ENCODE measurements around the gene COL4A3. TPM values are rescaled to one million over a fixed set of nuclear protein-coding genes. Genes with fewer than 3 reads are reported as not detected.

Gene COL4A3
- total RNA-seq, 1 donor from 2014 or later: 0.26 TPM

DNA sequence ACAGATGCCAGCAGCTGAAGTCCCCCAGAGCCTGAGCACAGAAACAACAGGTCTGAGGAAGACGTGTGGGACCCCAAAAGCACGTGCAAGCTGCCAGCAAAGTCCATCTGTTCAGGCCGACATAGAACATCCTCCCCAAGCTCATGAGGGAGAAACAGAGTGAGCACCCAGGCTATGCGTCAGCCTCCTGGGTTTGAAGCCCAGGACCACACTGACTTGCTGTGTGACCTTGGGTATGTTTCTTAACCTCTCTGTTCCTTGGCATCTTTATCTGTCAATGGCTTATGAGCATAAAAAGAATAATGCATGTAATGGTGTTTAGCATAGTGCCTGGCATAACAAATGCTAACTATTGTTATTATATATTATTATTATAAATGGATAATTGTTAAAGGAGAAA lies 40.7 kb upstream of the COL4A3 start:
- Histone ChIP-seq H3K27me3 (ENCODE audit: control insufficient read depth, insufficient read depth, low read length) (no peaks in the 10 kb centered on the region), H3K36me3 (ENCODE audit: control insufficient read depth, insufficient read depth, low read length) (no peaks in the 10 kb centered on the region), H3K4me3 (ENCODE audit: low read depth, low read length) (no peak overlapping the region)
- DNase-seq (ENCODE audit: low read depth): no peak
- TF ChIP-seq, protein P1, sequence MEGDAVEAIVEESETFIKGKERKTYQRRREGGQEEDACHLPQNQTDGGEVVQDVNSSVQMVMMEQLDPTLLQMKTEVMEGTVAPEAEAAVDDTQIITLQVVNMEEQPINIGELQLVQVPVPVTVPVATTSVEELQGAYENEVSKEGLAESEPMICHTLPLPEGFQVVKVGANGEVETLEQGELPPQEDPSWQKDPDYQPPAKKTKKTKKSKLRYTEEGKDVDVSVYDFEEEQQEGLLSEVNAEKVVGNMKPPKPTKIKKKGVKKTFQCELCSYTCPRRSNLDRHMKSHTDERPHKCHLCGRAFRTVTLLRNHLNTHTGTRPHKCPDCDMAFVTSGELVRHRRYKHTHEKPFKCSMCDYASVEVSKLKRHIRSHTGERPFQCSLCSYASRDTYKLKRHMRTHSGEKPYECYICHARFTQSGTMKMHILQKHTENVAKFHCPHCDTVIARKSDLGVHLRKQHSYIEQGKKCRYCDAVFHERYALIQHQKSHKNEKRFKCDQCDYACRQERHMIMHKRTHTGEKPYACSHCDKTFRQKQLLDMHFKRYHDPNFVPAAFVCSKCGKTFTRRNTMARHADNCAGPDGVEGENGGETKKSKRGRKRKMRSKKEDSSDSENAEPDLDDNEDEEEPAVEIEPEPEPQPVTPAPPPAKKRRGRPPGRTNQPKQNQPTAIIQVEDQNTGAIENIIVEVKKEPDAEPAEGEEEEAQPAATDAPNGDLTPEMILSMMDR (IDR thresholded peaks at IDR 0.05; ENCODE audit: insufficient read depth, low read length, severe bottlenecking): no peak
- FAIRE-seq: no peak

DNA sequence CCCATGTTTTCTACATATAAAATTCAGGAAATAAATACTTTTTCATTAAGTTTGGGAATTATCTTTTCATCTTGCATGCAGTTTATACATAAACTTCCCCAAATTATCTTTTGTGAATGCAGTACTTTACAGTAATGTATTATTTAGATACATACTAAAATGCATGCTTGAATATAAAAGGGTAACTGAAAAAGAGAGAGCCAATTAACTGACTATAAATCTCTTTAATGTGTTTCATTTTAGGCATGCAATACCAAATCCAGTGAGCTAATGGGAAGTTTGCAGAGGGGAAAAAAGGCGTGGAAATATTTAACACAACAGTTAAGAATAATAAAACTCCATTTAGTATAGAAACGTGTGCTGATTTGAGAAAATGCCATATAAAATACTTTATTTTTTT lies 39.6 kb upstream of the COL4A3 start:
- H3K4me3 ChIP-seq (ENCODE audit: low read depth, low read length): no peak overlapping the region
- no peak for FAIRE-seq

DNA sequence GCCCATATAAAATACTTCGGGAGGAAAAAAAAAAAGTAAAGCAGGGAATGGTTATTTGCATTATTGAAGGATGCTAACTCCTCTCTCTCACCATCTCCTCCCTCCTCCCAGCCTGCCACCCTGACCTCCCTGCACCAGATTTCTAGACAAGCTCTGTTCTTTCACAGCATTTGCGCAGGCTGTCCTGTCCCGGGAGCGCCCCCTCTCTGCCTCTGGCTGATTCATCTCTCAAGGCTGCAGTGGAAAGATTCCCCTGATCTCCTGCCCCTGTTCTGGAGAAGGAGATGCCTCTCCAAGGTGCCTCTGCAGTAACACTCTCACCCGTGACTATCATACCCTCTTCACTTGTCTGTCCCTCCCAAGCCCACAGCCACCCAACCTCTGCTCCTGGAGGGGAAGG lies 38.9 kb upstream of the COL4A3 start:
- FAIRE-seq (no peak), DNase-seq (ENCODE audit: low read depth) (no peak)
- Histone ChIP-seq H3K27me3 (ENCODE audit: control insufficient read depth, insufficient read depth, low read length) (no peaks in the 10 kb centered on the region), H3K4me3 (ENCODE audit: low read depth, low read length) (no peak overlapping the region), H3K36me3 (ENCODE audit: control insufficient read depth, insufficient read depth, low read length) (no peaks in the 10 kb centered on the region)
- TF ChIP-seq, protein P1 (IDR thresholded peaks at IDR 0.05; ENCODE audit: insufficient read depth, low read length, severe bottlenecking): no peak

More for the DNA sequence above, 39.6 kb upstream of the COL4A3 start:
- Histone ChIP-seq H3K27me3 (ENCODE audit: control insufficient read depth, insufficient read depth, low read length) (no peaks in the 10 kb centered on the region), H3K36me3 (ENCODE audit: control insufficient read depth, insufficient read depth, low read length) (no peaks in the 10 kb centered on the region)
- TF ChIP-seq, protein P1 (IDR thresholded peaks at IDR 0.05; ENCODE audit: insufficient read depth, low read length, severe bottlenecking): no peak
- no peak for DNase-seq (ENCODE audit: low read depth)

DNA sequence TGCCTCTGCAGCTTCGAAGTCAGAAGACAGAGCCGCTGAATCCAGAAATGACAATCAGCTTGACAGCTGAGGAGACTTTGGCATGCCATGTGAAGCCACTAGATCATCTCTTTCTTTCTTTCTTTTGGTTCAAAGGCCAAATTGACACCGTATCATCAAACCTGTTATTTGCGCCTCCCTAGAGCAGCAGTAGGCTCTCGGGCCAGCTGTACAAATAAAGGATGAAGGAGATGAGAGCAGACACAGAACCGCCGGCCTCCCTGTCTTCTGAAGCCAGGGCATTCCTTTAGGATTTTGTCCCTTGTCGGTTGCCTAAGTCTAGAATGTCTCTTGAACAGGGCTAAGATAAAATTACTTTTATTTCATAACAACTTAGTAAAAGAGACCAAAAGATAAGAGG lies 37.2 kb upstream of the COL4A3 start:
- H3K27me3 ChIP-seq (ENCODE audit: control insufficient read depth, insufficient read depth, low read length): no peaks in the 10 kb centered on the region
- FAIRE-seq (no peak), DNase-seq (ENCODE audit: low read depth) (no peak)
- no peaks in the 10 kb centered on the region for H3K36me3 ChIP-seq (ENCODE audit: control insufficient read depth, insufficient read depth, low read length)
- TF ChIP-seq, protein P1 (IDR thresholded peaks at IDR 0.05; ENCODE audit: insufficient read depth, low read length, severe bottlenecking): no peak
- no peak overlapping the region for H3K4me3 ChIP-seq (ENCODE audit: low read depth, low read length)

DNA sequence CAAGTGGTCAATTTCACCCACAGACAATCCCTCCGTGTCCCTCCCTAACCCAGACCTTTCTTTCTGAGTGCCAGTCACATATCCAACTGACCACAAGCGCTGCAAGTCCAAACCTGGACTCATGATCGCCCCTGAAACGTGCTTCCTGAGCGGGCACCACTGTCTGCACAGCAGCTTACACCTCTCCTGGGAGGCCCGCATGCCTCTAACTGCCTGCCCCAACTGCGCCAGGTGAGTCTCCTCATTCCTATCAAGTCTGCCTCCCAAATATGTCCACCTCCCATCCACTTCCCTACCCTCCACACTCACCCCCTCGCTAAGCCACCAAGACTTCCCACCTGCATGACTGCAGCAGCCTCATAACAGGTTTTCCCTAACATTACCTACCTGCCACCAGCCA lies 33.8 kb upstream of the COL4A3 start:
- TF ChIP-seq, protein P1 (IDR thresholded peaks at IDR 0.05; ENCODE audit: insufficient read depth, low read length, severe bottlenecking): no peak
- FAIRE-seq (no peak), DNase-seq (ENCODE audit: low read depth) (no peak)
- Histone ChIP-seq H3K4me3 (ENCODE audit: low read depth, low read length) (no peak overlapping the region), H3K36me3 (ENCODE audit: control insufficient read depth, insufficient read depth, low read length) (no peaks in the 10 kb centered on the region), H3K27me3 (ENCODE audit: control insufficient read depth, insufficient read depth, low read length) (no peaks in the 10 kb centered on the region)

DNA sequence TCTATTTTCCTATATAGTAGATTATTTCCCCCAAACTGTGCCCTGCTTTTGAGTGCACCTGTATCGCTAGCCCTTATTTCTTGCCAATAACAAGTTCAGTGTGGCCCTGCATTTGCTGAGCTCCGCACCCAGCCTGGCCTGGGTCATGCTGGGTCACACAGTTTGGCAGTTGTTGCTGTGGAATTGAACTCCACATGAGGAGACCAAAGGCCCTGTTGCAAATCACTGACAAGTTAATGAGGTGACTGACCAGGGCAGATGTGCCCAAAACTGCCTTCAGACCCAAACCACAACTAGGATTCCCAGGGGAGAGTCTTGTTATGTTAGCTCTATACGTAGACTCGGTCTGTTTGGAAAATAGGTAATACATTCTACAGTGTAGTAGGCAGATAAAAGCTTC lies 31.4 kb upstream of the COL4A3 start:
- DNase-seq (ENCODE audit: low read depth) (peak; percentile 12), FAIRE-seq (no peak)
- TF ChIP-seq, protein P1 (IDR thresholded peaks at IDR 0.05; ENCODE audit: insufficient read depth, low read length, severe bottlenecking): no peak
- Histone ChIP-seq H3K4me3 (ENCODE audit: low read depth, low read length) (no peak overlapping the region), H3K27me3 (ENCODE audit: control insufficient read depth, insufficient read depth, low read length) (no peaks in the 10 kb centered on the region), H3K36me3 (ENCODE audit: control insufficient read depth, insufficient read depth, low read length) (no peaks in the 10 kb centered on the region)

Data from bronchial epithelial cell (primary cell).